Stimulated activated CD4-positive, alpha-beta T cell treated with anti-CD3 and anti-CD28 coated beads, TNF-alpha, amount 100 ng/mL, for 1 hour (primary cell): ENCODE measurements around the gene ST8SIA2.

Source experiments
- DNase-seq, 3 donors: peaks; one replicate each; pipeline ENCODE4 v3.0.0-alpha.2; 2020; ENCODE audit warnings: low read depth in 3 of 3, low spot score in 1 of 3

The ST8SIA2 gene

DNA sequence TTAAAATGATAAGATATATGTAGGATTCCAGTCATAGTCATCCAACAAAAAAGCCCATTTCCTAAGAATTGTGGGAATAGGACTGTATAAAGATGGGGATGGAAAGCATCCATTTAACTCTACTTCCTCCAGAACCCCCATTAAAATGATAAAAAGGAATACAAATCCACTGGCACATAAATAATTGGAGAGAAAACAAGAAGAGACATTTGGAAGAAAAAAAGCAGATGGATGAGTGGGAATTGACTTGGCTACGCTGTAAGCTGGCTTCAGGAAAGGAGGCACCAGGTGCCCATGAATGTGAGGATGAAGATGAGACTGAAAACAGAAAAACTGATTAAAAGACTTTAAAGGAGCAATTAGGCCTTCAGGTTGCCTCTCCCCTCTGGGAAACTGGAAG lies 91.8 kb downstream of the ST8SIA2 start:
- no peak for DNase-seq

DNA sequence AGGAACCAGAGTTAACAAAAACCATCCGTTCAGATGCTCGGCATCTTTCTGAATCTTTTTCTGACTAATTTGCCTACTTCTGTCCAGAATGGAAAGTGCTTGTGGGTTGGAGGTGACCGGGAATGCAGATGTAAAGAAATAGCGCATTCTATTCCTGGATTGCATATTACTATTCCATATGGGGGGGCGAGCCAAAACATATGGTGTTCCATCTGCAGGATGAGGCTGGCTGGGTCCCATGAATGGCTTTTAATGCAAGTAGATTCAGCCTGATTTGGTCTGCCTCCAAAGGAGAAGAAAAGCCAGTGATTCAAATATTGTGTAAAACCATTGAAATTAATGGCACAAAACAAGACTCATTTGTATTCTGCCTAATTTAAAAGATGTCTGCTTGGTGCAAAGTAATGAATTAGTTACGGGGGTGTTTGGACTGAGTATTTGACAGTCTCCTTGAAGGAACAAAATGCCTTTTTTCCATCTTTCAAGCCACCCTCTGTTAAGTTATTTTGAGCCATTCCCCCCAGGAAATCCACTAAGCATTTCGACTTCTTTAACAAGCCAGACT lies 99.0 kb downstream of the ST8SIA2 start:
- DNase-seq, result no peak

DNA sequence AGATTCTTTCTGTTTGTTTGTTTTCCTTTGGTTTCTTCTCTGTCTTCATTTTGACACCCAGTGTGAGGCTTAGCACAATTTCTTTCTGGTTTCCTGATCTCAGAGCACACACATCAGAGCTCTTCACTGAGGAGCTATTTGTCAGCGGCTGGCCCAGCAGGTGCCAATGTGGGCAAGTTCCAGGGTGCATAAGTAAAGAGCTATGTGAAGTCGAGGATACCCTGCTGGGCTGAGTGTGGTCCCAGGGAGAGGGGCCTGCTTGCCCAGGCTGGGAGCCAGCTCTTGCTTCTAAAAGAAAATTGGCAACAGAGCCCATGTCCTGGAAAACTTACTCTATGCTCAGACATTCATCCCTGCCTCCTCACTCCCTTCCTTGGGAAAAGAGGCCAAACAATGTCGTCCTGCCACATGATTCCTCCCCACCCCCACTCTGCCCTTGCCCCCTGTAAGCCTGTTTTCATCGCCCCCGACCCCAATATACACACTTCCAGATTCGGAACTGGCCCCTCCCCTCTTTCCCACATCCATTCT lies 101.2 kb downstream of the ST8SIA2 start:
- DNase-seq, result no peak

DNA sequence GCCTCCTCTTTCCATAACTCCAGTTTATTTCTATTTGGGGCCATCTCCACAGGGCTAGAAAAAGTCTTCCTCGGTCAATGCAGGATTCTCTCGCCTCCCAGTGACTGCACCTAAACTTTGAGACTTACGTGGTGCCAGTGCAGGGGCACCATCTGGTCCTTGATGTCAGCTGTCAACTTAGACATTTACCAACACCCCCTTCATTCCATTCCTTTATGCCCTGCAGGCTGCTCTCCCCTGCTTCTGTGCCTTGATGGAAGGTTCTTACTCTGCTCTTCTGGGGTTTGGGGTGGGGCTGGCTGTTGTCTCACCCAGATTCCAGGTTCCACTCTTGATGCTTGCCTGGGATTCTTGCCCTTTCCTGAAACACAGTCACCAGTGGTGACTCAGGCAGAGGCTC lies 101.8 kb downstream of the ST8SIA2 start:
- DNase-seq, result no peak

DNA sequence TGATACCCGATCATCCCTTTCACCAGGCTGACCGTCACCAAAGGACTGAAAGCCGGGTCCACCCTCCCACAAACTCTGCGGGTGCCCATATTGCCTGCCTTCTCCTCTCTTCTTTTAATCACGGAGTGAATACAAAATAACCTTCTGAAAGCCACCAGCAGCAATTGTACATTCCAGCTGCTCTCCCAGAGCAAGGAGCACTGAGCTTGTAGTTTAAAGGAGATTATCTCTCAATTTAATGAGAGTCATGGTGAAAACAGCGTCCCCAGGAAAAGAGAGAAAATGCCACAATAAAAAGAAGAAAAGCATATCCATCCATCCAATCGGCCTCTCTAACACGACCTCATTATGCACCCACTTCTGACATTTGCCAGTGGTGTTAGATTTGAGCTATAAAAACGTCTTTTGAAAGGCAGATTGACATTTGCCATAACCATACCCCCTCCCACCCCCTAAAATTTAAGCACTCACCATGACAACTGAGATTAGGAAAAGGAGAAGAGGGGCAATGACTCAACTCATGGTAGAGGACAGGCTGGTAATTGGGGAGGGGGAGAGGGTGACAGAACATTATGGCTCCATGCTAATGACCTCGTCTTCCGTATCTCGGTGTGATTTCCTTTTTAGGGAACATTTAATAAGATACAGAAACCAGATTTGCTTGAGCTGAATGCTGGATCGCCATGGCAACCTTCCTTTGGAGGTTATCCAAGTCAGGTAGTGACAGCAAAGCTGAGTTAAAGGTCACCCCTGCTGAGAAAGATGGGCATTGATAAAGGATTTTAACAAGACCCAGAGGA lies 106.2 kb downstream of the ST8SIA2 start:
- DNase-seq, result no peak

DNA sequence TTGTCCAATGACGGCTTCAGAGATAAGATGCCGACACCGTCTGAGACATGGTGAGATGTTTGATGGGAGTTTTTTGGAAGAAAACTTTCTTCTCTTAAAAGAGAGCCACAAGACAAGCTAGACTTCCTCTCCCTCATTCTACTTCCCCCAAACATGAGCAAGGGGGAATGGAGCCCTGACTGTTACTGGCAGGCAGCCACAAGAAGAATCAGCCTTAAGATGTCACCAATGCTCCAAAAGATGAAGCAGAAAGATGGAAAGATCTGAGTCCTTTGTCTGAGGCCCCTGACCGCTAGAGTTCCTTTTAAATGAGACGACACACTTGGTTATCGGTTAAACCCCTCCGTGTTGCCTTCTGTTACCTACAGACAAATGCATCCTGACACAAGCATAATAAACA lies 108.7 kb downstream of the ST8SIA2 start:
- no peak for DNase-seq

DNA sequence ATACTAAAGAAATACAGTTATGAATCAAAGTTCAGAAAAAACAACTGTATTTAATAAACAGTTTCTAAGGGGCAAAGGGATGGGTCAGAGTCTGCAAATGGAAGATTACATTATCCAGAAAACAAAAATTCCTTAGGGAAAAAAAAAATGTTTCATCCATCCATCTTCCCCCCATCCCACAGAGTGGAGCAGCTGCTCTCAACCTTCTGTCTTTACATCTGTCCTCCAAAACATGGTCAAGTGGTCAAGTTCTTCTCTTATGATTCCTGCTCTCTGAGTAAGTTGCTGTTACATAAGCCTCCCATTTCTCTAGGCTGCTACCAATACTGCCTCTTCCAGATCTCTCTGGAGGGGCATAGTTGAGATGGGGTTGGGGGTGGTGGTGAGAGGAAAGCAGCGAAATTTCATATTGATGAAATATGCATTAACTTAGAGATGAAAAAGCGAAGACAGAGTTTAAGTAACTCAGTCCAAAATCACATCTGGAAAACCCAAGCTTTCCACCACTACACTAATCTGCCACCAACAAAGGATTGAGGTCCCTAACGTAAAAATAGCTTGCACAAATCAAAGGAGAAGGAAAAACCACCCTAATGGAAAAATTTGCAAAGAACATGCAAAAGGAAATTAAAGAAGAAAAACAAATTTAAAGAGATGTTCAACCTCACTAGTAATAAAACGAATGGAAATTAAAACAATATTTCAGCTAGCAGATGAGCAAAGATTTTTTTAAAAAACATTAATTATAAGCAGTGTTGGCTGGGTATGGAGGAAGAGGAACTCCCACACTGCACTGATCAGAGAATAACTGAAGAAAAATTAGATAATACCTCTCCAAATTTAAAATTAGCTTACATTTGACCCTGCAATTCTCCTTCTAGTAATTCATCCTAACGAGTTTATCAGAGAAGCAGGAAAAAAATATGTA lies 109.5 kb downstream of the ST8SIA2 start:
- no peak for DNase-seq

DNA sequence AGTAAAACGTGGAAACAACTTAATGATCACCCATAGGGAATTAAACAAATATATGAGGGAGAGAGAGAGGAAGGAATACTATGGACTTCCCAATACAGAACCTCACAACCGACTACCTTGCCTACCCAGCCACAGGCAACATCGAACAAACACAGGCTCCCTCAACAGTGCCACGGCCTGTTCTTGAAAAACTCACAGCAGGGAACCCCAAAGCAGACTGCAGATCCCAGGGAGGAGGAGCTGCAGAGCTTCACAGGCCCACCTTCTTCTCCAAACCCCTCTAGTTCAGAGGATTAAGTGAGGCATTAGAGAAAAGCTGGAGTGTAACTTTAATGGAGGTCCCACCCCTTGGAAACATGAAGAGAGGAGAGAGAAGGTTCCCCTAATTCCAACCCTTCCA lies 110.2 kb downstream of the ST8SIA2 start:
- no peak for DNase-seq

DNA sequence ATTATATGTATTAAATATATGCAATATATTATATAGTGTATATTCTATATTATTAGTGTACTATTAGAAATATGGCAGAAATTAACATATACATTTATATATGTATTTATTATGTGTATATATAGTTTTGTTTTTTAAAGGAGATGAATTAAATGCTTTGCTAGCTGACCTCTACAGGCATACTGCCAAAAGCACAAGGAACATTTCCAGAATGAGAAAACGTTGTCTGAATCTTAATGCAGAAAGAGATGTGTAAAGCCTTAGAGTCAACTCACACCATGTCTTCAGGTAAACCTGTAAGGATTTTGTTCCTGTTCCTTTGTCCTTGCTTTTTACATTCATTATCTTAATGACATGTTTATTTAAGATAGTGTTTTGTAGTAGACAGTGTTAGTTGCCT lies 111.9 kb downstream of the ST8SIA2 start:
- DNase-seq, result no peak

DNA sequence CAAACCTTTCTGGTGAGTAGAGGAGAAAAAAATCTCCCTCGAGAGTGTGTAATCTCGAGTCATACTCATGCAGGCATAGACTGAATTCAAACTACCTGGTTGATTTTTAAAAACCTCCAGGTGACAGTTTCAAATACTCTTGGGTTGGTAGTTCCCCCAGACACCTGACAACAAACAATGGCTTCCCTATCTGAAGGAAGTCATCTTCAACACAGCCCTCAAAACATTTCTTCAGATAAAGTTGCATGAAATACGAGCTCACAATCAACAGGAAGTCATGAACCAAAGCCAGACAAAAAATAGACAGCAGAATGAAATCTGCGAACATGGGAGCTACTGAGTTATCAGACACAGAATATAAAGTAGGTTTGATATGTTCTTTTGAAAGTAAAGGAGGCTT lies 112.8 kb downstream of the ST8SIA2 start:
- no peak for DNase-seq

DNA sequence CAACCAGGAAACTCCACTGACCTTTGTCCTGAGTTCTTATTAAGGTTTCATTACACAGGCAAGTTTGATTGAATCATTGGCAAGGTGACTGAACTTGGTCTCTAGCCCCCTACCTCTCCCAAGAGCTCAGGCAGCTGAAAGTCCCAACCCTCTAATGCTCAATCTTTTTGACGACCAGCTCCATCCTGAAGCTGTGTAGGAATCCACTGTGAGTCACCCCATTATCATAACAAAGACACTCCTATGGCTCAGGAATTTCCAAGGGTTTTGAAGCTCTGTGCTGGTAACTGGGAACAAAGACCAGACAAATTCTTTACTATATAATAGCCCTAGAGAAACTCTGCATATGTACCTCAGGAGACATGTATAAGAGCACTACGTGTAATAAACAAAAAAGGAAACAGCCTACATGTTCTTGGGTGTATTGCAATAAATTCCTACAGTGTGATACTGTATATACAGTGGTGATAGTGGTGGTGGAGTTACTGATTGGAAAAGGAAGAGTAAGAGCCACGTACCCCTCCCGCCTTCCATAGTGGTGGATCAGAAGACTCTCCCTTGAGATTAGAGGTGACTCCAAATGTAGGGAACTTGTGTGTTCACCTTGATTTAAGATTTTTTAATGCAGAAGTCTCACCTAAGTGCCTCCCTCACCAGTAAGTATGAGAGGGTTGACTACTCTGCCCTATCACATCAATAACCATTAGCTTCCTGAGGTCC lies 116.6 kb downstream of the ST8SIA2 start:
- DNase-seq, result no peak
